ENCODE results near the gene C3orf22.

Gene C3orf22

GRCh38 chr3:126525853-126526667 is 32.7 kb downstream of the C3orf22 start:
- DNase-seq: no peak

DNA sequence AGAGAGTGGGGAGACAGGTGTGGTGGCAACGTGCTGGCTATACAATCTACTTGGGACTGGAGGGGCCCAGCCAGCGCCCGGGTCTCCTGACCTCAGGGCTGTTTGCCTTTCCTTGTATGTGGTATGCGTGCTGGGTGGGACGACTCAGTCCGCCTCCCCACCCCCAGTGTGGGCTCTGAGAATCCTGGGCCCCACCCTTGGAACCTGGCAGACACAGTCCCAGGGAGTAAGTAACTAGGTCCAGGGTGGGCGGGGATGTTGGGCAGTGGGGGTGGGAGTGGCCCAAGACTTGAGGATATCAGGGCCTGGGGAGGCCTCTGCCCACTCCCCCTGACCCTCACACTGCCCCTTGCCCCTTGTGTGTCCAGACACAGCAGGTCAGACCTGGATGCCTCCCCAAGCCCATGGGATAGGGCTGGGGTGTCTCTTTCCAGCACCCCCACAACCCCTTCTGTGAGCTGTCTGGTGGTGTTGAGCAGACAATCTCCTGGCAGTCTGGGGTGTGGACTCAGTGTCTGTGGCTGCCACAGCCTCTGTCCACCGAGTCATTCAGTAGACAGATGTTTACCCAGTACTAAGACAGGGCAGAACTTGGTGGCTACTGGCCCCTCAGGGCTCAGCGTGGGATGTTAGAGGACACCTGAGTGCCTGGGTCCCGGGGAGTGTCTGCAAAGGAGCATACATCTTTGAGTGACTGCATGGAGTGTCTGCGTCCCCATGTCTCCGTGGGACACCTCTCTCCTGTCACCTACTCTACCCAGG is 33.5 kb downstream of the C3orf22 start:
- no peak for DNase-seq

DNA sequence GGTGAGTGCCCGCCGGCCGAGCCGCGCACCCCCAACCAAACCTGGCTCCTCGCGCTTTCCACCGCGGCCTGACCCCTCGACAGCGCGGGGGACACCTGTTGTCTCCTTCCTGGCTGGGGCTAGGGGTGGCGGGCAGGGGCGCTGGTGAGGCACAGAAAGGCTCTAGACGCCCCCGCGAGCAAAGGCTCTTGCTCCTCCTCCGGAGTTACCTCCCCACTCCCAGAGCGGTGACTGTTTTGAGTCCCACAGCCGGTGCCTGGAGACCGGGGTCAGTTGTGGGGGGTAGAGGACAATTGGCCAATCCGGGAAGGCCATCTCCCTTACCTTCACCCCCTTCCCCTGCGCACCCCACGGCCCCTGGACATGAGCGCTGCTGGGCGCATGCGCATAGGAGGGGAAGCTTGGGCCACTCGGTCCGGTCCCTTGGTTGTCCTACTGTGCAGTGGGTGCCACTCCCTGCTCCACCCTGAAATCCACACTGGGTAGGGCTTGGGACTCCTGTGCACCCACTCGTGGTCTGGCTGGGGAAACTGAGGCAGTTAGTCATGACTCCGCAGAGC is 34.2 kb downstream of the C3orf22 start:
- DNase-seq: no peak

DNA sequence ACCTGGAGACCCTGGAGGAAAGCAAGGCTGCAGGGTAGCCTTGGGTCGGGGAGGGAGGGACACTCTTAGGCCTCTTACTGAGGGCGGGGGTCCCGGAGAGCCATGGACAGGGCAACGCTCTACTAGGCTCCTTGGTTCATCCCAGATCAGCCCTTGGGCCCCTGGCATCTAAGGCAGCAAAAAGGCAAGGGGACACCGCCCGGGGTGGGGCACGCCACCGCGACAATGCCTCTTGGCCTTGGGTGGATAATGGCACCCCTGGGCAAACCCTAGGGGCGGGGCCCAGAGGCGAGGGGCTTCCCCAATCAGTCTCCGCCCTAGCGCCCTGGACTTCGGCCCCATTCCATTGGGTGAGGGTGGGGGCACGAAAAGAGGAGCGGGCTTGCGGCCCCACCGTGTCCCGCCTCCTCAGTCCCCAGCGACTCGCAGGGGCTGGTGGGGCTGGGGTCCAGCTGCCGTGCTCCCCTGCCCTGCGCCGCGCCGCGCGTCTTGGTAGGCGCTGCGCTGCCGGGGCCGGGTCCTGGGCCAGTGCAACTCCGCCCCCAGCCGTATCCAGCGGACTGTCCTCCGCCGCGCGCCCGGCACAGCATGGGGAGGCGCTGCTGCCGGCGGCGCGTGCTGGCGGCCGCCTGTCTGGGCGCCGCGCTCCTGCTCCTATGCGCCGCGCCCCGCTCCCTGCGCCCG is 34.8 kb downstream of the C3orf22 start, which contains the start of gene CHST13:
Gene CHST13 (plus strand): TSS at position 411 of the 684 bp plus-strand sequence. CDS start 178 bp downstream, at position 589.
- DNase-seq: no peak

- DNase-seq: peak; percentile 71
Measured at GRCh38 chr3:126522363-126522788, 36.4 kb downstream of the C3orf22 start.

GRCh38 chr3:126521122-126521891 is 37.4 kb downstream of the C3orf22 start:
- no peak for DNase-seq

DNA sequence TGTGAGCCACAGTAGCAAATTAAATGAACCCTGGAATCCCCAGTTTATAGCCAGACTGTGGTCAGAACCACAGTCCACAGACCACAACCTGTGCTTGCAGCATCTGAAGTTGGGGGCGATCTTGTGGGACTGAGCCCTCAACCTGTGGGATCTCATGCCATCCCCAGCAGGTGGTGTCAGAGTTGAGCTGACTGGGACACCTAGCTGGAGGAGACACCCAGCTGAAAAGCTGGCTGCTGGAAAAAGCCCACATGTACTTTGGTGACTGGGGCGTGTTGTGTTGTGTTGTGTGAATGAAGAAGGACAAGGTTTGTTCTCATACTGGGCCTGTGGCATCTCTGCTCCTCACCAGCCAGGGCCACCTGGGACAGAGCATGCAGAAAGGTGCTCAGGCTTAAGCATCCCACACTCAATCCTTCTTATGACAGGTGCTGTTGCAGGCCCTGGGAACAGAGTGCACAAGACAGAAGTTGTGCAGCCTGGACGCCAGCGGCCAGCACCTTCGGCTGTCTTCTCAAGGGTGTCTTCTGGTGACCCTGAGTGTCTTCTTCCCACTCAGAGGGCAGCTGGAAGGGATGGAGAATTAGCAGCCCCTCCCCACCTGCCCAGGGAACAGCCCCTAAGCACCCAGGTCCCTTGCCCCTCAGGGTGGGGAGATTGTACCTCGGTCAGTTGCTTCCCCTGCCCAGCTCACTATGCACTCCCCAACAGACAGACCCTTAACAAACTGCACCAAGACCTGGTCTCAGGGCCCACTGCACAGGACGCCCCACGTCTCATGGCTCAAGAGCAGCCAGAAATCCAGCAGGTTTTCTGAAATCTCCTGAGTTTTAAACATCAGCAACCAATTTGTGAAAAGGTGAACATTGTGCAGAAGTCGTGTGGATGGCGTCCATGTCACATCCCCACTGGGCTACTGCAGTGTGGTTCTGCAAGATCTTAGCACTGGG is 39.0 kb downstream of the C3orf22 start:
- DNase-seq: no peak

DNA sequence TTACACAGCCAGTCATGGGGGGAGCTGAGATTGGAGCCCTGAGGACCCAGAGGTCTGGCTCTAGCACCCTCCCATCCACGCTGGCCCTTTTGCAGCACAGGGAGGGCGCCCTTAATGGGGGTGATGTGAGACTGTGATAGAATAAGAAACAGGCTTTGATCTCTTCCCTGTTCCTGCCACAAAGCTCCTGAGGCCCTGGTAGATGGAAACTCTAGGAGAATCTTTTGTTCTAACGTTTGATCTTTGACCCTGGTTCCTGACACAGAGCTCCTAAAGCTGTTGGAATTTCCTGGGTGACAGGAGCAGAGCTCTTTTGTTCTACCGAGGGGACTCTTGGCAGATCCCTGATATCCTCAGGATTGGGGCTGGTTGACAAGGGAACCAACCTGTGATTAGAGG is 40.0 kb downstream of the C3orf22 start:
- no peak for DNase-seq

DNA sequence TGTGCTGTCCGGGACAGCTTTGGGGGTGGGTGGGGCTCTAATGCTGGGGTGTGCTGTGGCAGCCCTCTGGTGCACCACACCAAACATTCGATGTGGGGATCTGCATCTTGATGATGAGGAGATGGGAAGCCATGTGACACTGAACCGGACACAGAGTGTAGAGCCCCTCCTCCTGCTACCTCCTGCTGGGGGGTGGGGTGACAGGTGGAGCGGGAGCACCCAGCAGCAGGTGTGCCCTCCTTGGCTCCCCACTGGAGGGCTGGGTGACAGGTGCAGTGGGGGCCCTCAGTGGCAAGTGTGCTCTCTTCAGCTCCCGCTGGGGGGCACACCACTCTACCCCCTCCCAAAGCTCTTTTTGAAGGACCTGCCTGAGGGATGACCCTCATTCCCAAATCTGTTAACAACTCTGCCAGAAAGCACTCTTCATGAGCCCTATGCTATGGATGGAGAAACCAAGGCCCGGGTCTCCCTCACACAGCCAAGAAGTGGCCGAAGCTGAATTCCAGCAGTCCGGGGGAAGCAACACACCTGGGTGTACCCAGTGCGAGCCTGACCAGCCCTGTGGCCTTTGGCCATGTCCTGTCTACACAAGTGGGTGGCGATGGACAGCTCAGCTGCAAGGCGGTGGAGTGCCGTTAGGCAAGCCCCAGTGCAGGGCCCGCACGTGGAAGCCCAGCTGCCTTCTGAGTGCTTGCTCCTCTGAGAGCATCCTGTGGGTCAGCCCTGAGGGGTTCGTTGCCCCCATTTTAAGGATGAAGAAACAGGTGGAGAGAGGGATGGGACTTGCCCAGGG is 40.5 kb downstream of the C3orf22 start:
- DNase-seq: no peak

- DNase-seq: no peak
Measured at GRCh38 chr3:126517291-126517951, 41.3 kb downstream of the C3orf22 start, which contains the start of gene UROC1. TSS of gene UROC1 (minus strand) at chr3:126517773. CDS start at chr3:126517719, 54 bp downstream.

GRCh38 chr3:126516936-126517290 is 41.8 kb downstream of the C3orf22 start:
- no peak for DNase-seq

DNA sequence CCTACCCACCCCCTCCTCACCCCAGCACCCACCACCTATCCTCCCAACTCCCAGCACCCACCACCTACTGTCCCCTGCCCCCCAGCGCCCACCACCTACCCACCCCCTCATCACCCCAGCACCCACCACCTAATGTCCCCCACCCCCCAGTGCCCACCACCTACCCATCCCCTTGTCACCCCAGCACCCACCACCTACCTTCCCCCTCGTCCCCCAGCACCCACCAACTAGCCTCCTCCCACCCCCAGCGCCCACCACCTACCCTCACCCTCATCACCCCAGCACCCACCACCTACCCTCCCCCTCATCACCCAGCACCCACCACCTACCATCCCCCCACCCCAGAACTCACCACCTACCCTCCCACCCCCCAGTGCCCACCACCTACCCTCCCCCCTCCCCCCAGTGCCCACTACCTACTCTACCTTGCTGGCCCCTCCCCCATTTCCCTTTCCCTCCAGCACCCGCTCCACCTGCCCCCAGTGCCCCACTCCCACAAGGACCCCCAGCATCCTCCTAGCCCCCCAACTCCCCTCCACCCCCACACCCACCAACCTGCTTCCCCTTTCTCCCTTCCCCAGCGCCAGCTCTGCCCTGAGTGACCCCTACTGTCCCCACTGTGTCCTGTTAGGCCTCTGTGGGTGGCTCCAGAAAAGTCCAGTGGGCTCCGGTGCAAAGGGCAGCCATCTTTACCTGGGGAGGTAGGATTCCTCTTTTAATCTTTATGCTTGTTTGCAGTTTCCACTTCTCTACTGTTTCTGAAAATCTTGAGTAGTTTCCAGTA is 42.4 kb downstream of the C3orf22 start:
- no peak for DNase-seq

DNA sequence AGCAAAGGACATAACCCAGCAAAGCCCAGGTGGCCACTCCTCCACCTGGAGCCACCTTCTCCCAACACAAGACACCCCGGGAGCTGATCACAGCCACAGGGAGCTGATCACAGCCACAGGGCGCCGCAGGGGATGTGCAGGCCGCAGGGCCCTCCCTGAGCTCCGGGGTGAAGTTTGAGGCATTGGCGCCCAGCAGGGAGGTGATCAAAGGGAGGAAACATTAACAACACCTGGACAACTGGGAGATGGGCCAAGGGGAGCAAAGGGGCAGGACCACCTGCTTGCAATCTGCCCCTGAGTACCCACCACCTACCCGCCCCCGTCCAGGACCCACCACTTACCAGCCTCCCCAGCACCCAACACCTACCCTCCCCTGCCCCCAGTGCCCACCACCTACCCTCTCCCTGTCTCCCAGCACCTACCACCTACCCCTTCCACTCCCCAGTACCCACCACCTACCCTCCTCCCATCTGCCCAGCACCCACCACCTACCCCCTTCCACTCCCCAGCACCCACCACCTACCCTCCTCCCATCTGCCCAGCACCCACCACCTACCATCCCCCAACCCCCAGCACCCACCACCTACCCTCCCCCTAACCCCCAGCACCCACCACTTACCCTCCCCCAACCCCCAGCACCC is 43.5 kb downstream of the C3orf22 start:
- DNase-seq: no peak

- no peak for DNase-seq
Measured at GRCh38 chr3:126514161-126514560, 44.6 kb downstream of the C3orf22 start.

GRCh38 chr3:126512916-126513650 is 45.6 kb downstream of the C3orf22 start:
- no peak for DNase-seq

DNA sequence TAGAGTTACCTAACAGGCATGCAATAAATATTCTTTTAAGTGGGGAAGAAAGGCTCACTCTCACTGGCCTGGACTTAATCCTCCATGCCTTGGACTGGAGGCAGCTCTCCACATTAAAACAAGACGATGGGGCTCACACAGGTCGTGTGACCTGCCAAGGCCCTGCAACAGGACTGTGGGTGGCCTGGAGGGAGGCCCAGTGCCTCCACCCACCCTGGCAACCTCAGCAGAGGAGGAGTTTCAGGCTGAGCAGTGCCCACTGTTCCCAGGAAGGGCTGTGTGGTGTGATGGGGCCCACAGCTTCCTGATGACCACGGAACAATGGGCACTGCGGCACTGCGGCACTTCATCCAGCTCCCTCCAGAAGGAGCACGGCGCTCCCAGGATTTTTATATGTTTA is 46.7 kb downstream of the C3orf22 start:
- no peak for DNase-seq

DNA sequence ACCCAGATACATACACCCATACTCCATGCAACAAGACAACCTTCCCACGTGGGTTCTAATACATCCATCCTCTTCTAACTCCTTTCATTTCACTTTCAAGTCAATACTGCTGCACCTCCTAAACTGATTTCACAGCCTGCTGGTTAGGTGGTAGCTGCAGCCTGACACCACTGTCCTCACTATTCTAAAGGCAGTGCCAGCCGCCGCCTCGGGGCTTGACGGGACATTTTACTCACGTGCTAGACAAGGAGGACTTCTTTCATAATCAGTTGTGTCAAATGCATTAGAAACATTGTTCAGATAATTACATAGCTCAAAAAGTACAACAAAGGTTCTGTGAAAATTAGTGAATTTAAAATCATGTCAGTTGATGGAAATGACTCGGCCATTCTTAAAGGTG is 47.4 kb downstream of the C3orf22 start:
- no peak for DNase-seq
